ENCODE data around the gene TNFRSF14. TPM values are rescaled to one million over a fixed set of nuclear protein-coding genes. Genes with fewer than 3 reads are reported as not detected.

Gene TNFRSF14
- total RNA-seq, 1 experiment from 2014 or later: 0.57 TPM

- H3K27ac Mint-ChIP-seq: no peak overlapping the region
- WGBS (ENCODE audit: extremely low coverage, insufficient read length, low lambda C conversion rate): no CpG with 5 or more reads among the region's 8 CpGs
- no peak overlapping the region for H3K4me3 Mint-ChIP-seq
- Histone ChIP-seq H3K23ac (ENCODE audit: insufficient read length, low read depth, low read length) (no peak overlapping the region), H2BK5ac (ENCODE audit: insufficient read length, low read length) (no peak overlapping the region), H4K8ac (replicated peaks; ENCODE audit: insufficient read length, low read depth, low read length) (no peak overlapping the region), H3K27ac (ENCODE audit: insufficient read length, low read depth, low read length) (no peak overlapping the region), H2BK15ac (ENCODE audit: low read depth, low read length) (no peak overlapping the region), H2AFZ (ENCODE audit: low read length) (no peak overlapping the region), H3K4me2 (ENCODE audit: insufficient read depth, insufficient read length, low read length) (no peak overlapping the region), H3K79me1 (ENCODE audit: insufficient read depth, low read depth, low read length, poor library complexity, severe bottlenecking) (no peaks in the 10 kb centered on the region), H3T11ph (ENCODE audit: low read length) (no peak overlapping the region), H2BK12ac (ENCODE audit: insufficient read length, low read depth, low read length) (no peak overlapping the region), H3K18ac (ENCODE audit: insufficient read length, low read depth, low read length) (no peak overlapping the region), H4K20me1 (ENCODE audit: control insufficient read depth, insufficient read depth, insufficient read length) (peaks cover 3% of the 10 kb centered on the region), H3K79me2 (ENCODE audit: insufficient read depth, low read length) (no peaks in the 10 kb centered on the region), H4K91ac (ENCODE audit: insufficient read length, low read depth, low read length) (no peak overlapping the region), H3K9me3 (ENCODE audit: control insufficient read depth, low read depth, low read length) (no peaks in the 10 kb centered on the region), H4K5ac (ENCODE audit: insufficient read length, low read depth, low read length) (no peak overlapping the region), H3K56ac (ENCODE audit: insufficient read length, low read depth, low read length) (no peak overlapping the region), H3K4me1 (ENCODE audit: insufficient read depth, low read length) (no peaks in the 10 kb centered on the region), H2BK20ac (ENCODE audit: low read depth, low read length, poor library complexity, severe bottlenecking) (no peak overlapping the region), H2AK5ac (ENCODE audit: insufficient read length, low read length) (no peak overlapping the region), H3K14ac (ENCODE audit: insufficient read depth, low read length) (no peak overlapping the region), H3K4ac (ENCODE audit: low read depth, low read length) (no peak overlapping the region), H3K9ac (ENCODE audit: extremely low read depth, insufficient read length, low read length) (no peak overlapping the region), H3K27me3 (ENCODE audit: insufficient read depth, low read length) (no peaks in the 10 kb centered on the region; the same call in 1 of the 2 replicates), H3K23me2 (ENCODE audit: insufficient read length, low read depth, low read length, poor library complexity, severe bottlenecking) (no peaks in the 10 kb centered on the region), H2BK120ac (ENCODE audit: low read depth, low read length, poor library complexity, severe bottlenecking) (no peak overlapping the region)
- no peaks in the 10 kb centered on the region for H3K36me3 Mint-ChIP-seq (ENCODE audit: insufficient read depth in 1 of 3, low read depth in 3 of 3)
- H3K9me3 Mint-ChIP-seq: peaks cover 0 to 3% of the 10 kb centered on the region in 2 experiments; a peak in 2 of 5 replicates
- no peak for DNase-seq
- H3K27me3 Mint-ChIP-seq (ENCODE audit: low read depth): peaks cover 77% of the 10 kb centered on the region
- H3K4me1 Mint-ChIP-seq: peaks cover 9 to 26% of the 10 kb centered on the region in 2 experiments
- TF ChIP-seq, protein P1, sequence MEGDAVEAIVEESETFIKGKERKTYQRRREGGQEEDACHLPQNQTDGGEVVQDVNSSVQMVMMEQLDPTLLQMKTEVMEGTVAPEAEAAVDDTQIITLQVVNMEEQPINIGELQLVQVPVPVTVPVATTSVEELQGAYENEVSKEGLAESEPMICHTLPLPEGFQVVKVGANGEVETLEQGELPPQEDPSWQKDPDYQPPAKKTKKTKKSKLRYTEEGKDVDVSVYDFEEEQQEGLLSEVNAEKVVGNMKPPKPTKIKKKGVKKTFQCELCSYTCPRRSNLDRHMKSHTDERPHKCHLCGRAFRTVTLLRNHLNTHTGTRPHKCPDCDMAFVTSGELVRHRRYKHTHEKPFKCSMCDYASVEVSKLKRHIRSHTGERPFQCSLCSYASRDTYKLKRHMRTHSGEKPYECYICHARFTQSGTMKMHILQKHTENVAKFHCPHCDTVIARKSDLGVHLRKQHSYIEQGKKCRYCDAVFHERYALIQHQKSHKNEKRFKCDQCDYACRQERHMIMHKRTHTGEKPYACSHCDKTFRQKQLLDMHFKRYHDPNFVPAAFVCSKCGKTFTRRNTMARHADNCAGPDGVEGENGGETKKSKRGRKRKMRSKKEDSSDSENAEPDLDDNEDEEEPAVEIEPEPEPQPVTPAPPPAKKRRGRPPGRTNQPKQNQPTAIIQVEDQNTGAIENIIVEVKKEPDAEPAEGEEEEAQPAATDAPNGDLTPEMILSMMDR (conservative IDR thresholded peaks at IDR 0.05): no peak
Observed at GRCh38 chr1:2538872-2539271, 17.3 kb upstream of the TNFRSF14 start.
